HG03342 (cell line): ENCODE results near the gene LSM14A.
A peak's percentile ranks its signal among the peaks of the same experiment; 100 is the strongest.
"Not testable (repeated sequence)": the region's sequence is repeated elsewhere in the genome, so short reads cannot be mapped to it uniquely, and the experiment has no call there.

Source experiments
- ATAC-seq: cut with Tn5 transposase; IDR thresholded peaks from one replicate; pipeline ENCODE4 v1.9.1; 2021; ENCODE audit warnings: mild to moderate bottlenecking, moderate library complexity; ENCODE audit not compliant: unreplicated experiment

The LSM14A gene

GRCh38 chr19:34171877-34172660, at the start of gene LSM14A:
Gene LSM14A (plus strand): TSS chr19:34172504. CDS start chr19:34172643, 139 bp downstream.
- peak; percentile 64 for ATAC-seq

- no peak for ATAC-seq
Measured at GRCh38 chr19:34124828-34125227, 47.5 kb upstream of the LSM14A start.

GRCh38 chr19:34126966-34127365, 45.3 kb upstream of the LSM14A start:
- ATAC-seq = no peak

- ATAC-seq = no peak
Measured at GRCh38 chr19:34127684-34128189, 44.6 kb upstream of the LSM14A start.

- ATAC-seq = no peak
Measured at GRCh38 chr19:34128558-34129250, 43.6 kb upstream of the LSM14A start.

GRCh38 chr19:34131100-34131499, 41.2 kb upstream of the LSM14A start:
- no peak for ATAC-seq

GRCh38 chr19:34132145-34132544, 40.2 kb upstream of the LSM14A start:
- ATAC-seq = not testable (repeated sequence)

- not testable (repeated sequence) for ATAC-seq
Measured at GRCh38 chr19:34132706-34133105, 39.6 kb upstream of the LSM14A start.

- peak; percentile 89 for ATAC-seq
Measured at GRCh38 chr19:34134190-34135053, 37.9 kb upstream of the LSM14A start.

- ATAC-seq = no peak
Measured at GRCh38 chr19:34135054-34135800, 37.1 kb upstream of the LSM14A start.

GRCh38 chr19:34135821-34136611, 36.3 kb upstream of the LSM14A start:
- ATAC-seq = no peak

- ATAC-seq = no peak
Measured at GRCh38 chr19:34141025-34141424, 31.3 kb upstream of the LSM14A start.

GRCh38 chr19:34142440-34142839, 29.9 kb upstream of the LSM14A start:
- no peak for ATAC-seq

- ATAC-seq = no peak
Measured at GRCh38 chr19:34145741-34146202, 26.5 kb upstream of the LSM14A start.

- ATAC-seq = no peak
Measured at GRCh38 chr19:34148658-34149185, 23.6 kb upstream of the LSM14A start.

- ATAC-seq = no peak
Measured at GRCh38 chr19:34149873-34150272, 22.4 kb upstream of the LSM14A start.

GRCh38 chr19:34150558-34150957, 21.7 kb upstream of the LSM14A start:
- ATAC-seq = no peak

GRCh38 chr19:34151439-34151838, 20.9 kb upstream of the LSM14A start:
- ATAC-seq = no peak

- no peak for ATAC-seq
Measured at GRCh38 chr19:34154401-34154800, 17.9 kb upstream of the LSM14A start.
